ENCODE data around the gene BBOX1. TPM values are rescaled to one million over a fixed set of nuclear protein-coding genes. Genes with fewer than 3 reads are reported as not detected.

The BBOX1 gene
- total RNA-seq, 1 donor from 2014 or later, result not detected

DNA sequence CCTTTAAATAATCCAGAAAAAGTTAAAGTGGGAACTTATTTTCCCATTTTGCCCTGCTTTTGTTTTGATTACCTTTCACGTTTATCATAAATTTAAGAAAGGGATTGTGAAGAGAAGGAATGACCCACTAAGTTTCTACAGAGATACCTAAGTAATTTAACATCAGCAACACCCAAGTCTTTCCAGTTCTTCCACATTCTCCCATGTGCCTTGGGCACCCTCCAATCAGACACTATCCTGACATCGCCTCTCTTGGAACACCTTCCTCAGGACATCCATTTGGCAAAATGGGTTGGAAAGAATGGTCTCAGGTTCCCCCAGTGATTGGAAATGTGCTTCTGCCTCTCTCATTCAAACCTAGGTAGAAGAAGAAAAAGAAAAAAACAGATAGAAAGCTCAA lies 6.3 kb downstream of the BBOX1 start:
- Mint-ChIP-seq H3K9me3 (ENCODE audit: low read depth) (peaks cover 19% of the 10 kb centered on the region), H3K27ac (no peak overlapping the region), H3K36me3 (ENCODE audit: insufficient read depth) (peaks cover 8% of the 10 kb centered on the region), H3K27me3 (no peaks in the 10 kb centered on the region), H3K4me3 (ENCODE audit: low read depth) (no peak overlapping the region), H3K4me1 (ENCODE audit: low read depth) (no peaks in the 10 kb centered on the region)
- TF ChIP-seq, protein P1, sequence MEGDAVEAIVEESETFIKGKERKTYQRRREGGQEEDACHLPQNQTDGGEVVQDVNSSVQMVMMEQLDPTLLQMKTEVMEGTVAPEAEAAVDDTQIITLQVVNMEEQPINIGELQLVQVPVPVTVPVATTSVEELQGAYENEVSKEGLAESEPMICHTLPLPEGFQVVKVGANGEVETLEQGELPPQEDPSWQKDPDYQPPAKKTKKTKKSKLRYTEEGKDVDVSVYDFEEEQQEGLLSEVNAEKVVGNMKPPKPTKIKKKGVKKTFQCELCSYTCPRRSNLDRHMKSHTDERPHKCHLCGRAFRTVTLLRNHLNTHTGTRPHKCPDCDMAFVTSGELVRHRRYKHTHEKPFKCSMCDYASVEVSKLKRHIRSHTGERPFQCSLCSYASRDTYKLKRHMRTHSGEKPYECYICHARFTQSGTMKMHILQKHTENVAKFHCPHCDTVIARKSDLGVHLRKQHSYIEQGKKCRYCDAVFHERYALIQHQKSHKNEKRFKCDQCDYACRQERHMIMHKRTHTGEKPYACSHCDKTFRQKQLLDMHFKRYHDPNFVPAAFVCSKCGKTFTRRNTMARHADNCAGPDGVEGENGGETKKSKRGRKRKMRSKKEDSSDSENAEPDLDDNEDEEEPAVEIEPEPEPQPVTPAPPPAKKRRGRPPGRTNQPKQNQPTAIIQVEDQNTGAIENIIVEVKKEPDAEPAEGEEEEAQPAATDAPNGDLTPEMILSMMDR (IDR thresholded peaks at IDR 0.05; ENCODE audit: unreplicated experiment), result no peak
- DNase-seq (ENCODE audit: low spot score, unreplicated experiment), result no peak

DNA sequence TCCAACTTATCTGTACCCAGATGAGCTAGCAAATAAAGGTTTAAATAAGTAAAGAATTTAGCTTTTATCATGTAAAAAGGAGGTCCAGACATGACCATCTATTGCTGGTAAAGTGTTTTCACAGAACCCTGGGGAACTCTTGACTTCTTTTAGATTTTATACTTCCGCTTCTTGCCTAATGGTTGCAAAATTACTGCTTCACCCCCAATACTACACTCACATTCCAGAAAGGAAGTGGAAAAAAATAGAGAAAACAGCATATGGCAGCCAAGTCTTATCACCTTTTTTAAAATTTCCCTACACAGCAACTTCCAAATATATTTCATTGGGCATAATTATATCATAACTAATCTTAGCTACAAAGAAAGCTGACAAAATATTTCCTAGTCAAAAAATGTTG lies 12.1 kb downstream of the BBOX1 start:
- TF ChIP-seq, protein P1 (IDR thresholded peaks at IDR 0.05; ENCODE audit: unreplicated experiment), result no peak
- Mint-ChIP-seq H3K27ac (no peak overlapping the region), H3K4me1 (ENCODE audit: low read depth) (peaks cover 18% of the 10 kb centered on the region), H3K36me3 (ENCODE audit: insufficient read depth) (peaks cover 4% of the 10 kb centered on the region), H3K4me3 (ENCODE audit: low read depth) (no peak overlapping the region), H3K9me3 (ENCODE audit: low read depth) (peaks cover 5% of the 10 kb centered on the region), H3K27me3 (no peaks in the 10 kb centered on the region)
- no peak for DNase-seq (ENCODE audit: low spot score, unreplicated experiment)

- no peak overlapping the region for H3K4me3 Mint-ChIP-seq (ENCODE audit: low read depth)
- TF ChIP-seq, protein P1 (IDR thresholded peaks at IDR 0.05; ENCODE audit: unreplicated experiment), result no peak
- H3K9me3 Mint-ChIP-seq (ENCODE audit: low read depth), result peaks cover 3% of the 10 kb centered on the region
- peaks cover 20% of the 10 kb centered on the region for H3K4me1 Mint-ChIP-seq (ENCODE audit: low read depth)
- DNase-seq (ENCODE audit: low spot score, unreplicated experiment), result no peak
- no peak overlapping the region for H3K27ac Mint-ChIP-seq
- H3K36me3 Mint-ChIP-seq (ENCODE audit: insufficient read depth), result peaks cover 2% of the 10 kb centered on the region
- peaks cover 4% of the 10 kb centered on the region for H3K27me3 Mint-ChIP-seq
Observed at GRCh38 chr11:27055065-27055682, 14.6 kb downstream of the BBOX1 start.

DNA sequence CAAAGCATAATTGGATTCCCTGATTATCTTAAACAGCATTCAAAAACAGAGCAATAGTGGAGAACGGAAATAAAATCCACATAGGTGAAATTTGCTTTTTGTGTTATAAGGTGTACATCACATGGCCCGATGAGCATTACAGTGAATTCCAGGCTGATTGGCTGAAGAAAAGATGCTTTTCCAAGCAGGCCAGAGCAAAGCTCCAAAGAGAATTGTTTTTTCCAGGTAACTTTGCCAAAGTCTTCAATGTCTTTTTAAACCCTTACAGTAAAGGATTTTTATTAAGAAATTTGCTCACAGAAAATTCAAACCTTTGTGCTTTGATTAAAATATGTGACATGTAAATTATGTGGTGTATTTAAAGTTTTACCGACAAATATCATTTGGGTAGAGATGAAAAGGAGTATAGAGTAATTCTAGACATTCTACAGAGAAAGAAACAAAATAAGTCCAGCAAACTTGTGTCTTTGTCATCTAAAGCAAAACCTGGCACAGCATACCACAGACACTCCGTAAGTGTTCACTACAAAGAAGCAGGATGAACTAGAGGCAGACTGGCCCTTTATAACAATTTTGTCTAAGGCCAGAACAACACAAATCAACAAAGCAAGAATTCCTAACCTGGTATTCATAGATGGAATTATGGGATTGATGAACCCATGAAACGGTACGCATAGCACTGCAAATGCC lies 16.6 kb downstream of the BBOX1 start:
- Mint-ChIP-seq H3K27ac (no peak overlapping the region), H3K36me3 (ENCODE audit: insufficient read depth) (no peaks in the 10 kb centered on the region), H3K4me3 (ENCODE audit: low read depth) (no peak overlapping the region), H3K9me3 (ENCODE audit: low read depth) (peaks cover 3% of the 10 kb centered on the region), H3K27me3 (peaks cover 4% of the 10 kb centered on the region), H3K4me1 (ENCODE audit: low read depth) (peaks cover 19% of the 10 kb centered on the region)
- TF ChIP-seq, protein P1 (IDR thresholded peaks at IDR 0.05; ENCODE audit: unreplicated experiment), result no peak
- DNase-seq (ENCODE audit: low spot score, unreplicated experiment), result no peak

- Mint-ChIP-seq H3K4me3 (ENCODE audit: low read depth) (no peak overlapping the region), H3K36me3 (ENCODE audit: insufficient read depth) (no peaks in the 10 kb centered on the region), H3K27ac (no peak overlapping the region), H3K27me3 (peaks cover 4% of the 10 kb centered on the region), H3K4me1 (ENCODE audit: low read depth) (peaks cover 17% of the 10 kb centered on the region), H3K9me3 (ENCODE audit: low read depth) (peaks cover 3% of the 10 kb centered on the region)
- TF ChIP-seq, protein P1 (IDR thresholded peaks at IDR 0.05; ENCODE audit: unreplicated experiment), result no peak
- no peak for DNase-seq (ENCODE audit: low spot score, unreplicated experiment)
Observed at GRCh38 chr11:27058456-27058855, 17.8 kb downstream of the BBOX1 start.

Data from progenitor cell of endocrine pancreas (in vitro differentiated cells).